IMR-90 (cell line): ENCODE measurements around the gene DCUN1D2. TPM values are rescaled to one million over a fixed set of nuclear protein-coding genes. Genes with fewer than 3 reads are reported as not detected.

Experiments used
- ATAC-seq: fragments of 200-7000 bp; cut with Tn5 transposase; 2 replicates; pipeline ENCODE4 v1.9.1; 2020; ENCODE audit warnings: low read depth, mild to moderate bottlenecking, moderate library complexity
- BruUV-seq: library from RNA; stranded (reverse); fragments of 400-500 nt; replicated peaks from 2 replicates; lab custom pipeline; 2021; lab: Mats Ljungman, UMichigan
- CTCF ChIA-PET: fragments of 300-600 bp; formaldehyde crosslinking; extraction: SDS; loops from one replicate; lab custom pipeline; 2021; ENCODE audit warnings: antibody characterized with exemption; lab: Yijun Ruan, JAX
- POLR2A ChIA-PET: fragments of 300-600 bp; sonication (Branson Sonifier 250); formaldehyde crosslinking; loops from one replicate; lab custom pipeline; 2022; ENCODE audit warnings: antibody characterized with exemption; ENCODE audit not compliant: unreplicated experiment; lab: Charles Lee
- DNase-seq: peaks from one replicate; pipeline ENCODE4 v3.0.0; 2013
- H2AFZ ChIP-seq: replicated peaks from 2 replicates; pipeline ENCODE3; 2013; ENCODE audit warnings: low read length, mild to moderate bottlenecking; ENCODE audit not compliant: poor library complexity
- H2AK5ac ChIP-seq: 2 replicates; pipeline ENCODE4 v1.6.1; 2013; ENCODE audit warnings: low read depth, low read length, inconsistent platforms
- H2AK9ac ChIP-seq: replicated peaks from 2 replicates; pipeline ENCODE3; 2013; ENCODE audit warnings: mild to moderate bottlenecking, low read depth, low read length, moderate library complexity; ENCODE audit not compliant: poor library complexity
- H2BK120ac ChIP-seq: 2 replicates; pipeline ENCODE4 v1.6.1; 2013; ENCODE audit warnings: low read depth, low read length, inconsistent platforms
- H2BK15ac ChIP-seq: 3 replicates; pipeline ENCODE4 v1.6.1; 2013; ENCODE audit warnings: low read depth, low read length, inconsistent platforms
- H2BK20ac ChIP-seq: 2 replicates; pipeline ENCODE4 v1.6.1; 2013; ENCODE audit warnings: low read depth, mild to moderate bottlenecking, inconsistent platforms, low read length, moderate library complexity
- H2BK5ac ChIP-seq: 2 replicates; pipeline ENCODE4 v1.6.1; 2013; ENCODE audit warnings: mild to moderate bottlenecking, low read depth, low read length, inconsistent platforms; ENCODE audit not compliant: poor library complexity, severe bottlenecking
- H3K14ac ChIP-seq: replicated peaks from 2 replicates; pipeline ENCODE4 v1.6.1; 2013; ENCODE audit warnings: low read depth, low read length, inconsistent platforms
- H3K18ac ChIP-seq: 2 replicates; pipeline ENCODE4 v1.6.1; 2013; ENCODE audit warnings: low read depth, low read length, control low read depth
- H3K23ac ChIP-seq: 2 replicates; pipeline ENCODE4 v1.6.1; 2013; ENCODE audit warnings: low read depth, low read length, inconsistent platforms
- H3K27ac ChIP-seq: 2 replicates; pipeline ENCODE4 v1.5.1; 2013; ENCODE audit warnings: mild to moderate bottlenecking, control low read depth, low read length; ENCODE audit not compliant: insufficient read depth
- H3K27me3 ChIP-seq: 2 replicates; pipeline ENCODE4 v1.6.1; 2013; ENCODE audit warnings: low read length; ENCODE audit not compliant: control insufficient read depth, insufficient read depth
- H3K36me3 ChIP-seq: 2 replicates; pipeline ENCODE4 v1.6.1; 2013; ENCODE audit warnings: low read length, mixed read lengths; ENCODE audit not compliant: control insufficient read depth, insufficient read depth
- H3K4ac ChIP-seq: 2 replicates; pipeline ENCODE4 v1.6.1; 2013; ENCODE audit warnings: low read depth, low read length, inconsistent platforms
- H3K4me1 ChIP-seq: 2 replicates; pipeline ENCODE4 v1.6.1; 2013; ENCODE audit warnings: low read length, mixed read lengths; ENCODE audit not compliant: control insufficient read depth, insufficient read depth
- H3K4me2 ChIP-seq: 2 replicates; pipeline ENCODE4 v1.6.1; 2013; ENCODE audit warnings: low read depth, mild to moderate bottlenecking, control low read depth, low read length, moderate library complexity
- H3K4me3 ChIP-seq: 2 replicates; pipeline ENCODE4 v1.5.1; 2013; ENCODE audit warnings: low read depth, mild to moderate bottlenecking, control low read depth, low read length, moderate library complexity; ENCODE audit not compliant: insufficient read depth
- H3K56ac ChIP-seq: 2 replicates; pipeline ENCODE4 v1.6.1; 2013; ENCODE audit warnings: low read length, inconsistent platforms; ENCODE audit not compliant: insufficient read depth; ENCODE audit errors: extremely low read depth
- H3K79me1 ChIP-seq, 2 experiments: 2 replicates each; pipeline ENCODE4 v1.6.1; 2013; ENCODE audit warnings: low read length in 2 of 2, inconsistent platforms in 1 of 2, low read depth in 1 of 2
- H3K9ac ChIP-seq: 2 replicates; pipeline ENCODE4 v1.6.1; 2013; ENCODE audit warnings: low read depth, low read length, control low read depth
- H3K9me1 ChIP-seq: 2 replicates; pipeline ENCODE4 v1.6.1; 2013; ENCODE audit warnings: low read length, inconsistent platforms; ENCODE audit not compliant: insufficient read depth
- H3K9me3 ChIP-seq: 2 replicates; pipeline ENCODE4 v1.6.1; 2013; ENCODE audit warnings: low read length; ENCODE audit not compliant: control insufficient read depth, insufficient read depth
- H4K20me1 ChIP-seq: 2 replicates; pipeline ENCODE4 v1.6.1; 2013; ENCODE audit warnings: low read length, inconsistent platforms; ENCODE audit not compliant: insufficient read depth
- H4K5ac ChIP-seq: 2 replicates; pipeline ENCODE4 v1.6.1; 2013; ENCODE audit warnings: mild to moderate bottlenecking, low read depth, low read length, control low read depth
- H4K8ac ChIP-seq, 2 experiments: 2 replicates each; pipeline ENCODE4 v1.6.1; 2013; ENCODE audit warnings: low read depth in 2 of 2, low read length in 2 of 2, control low read depth in 1 of 2, inconsistent platforms in 1 of 2
- H4K91ac ChIP-seq: 2 replicates; pipeline ENCODE4 v1.6.1; 2013; ENCODE audit warnings: low read depth, low read length, inconsistent platforms; ENCODE audit not compliant: insufficient read depth
- FOS ChIP-seq: fragments of 150-350 bp; IDR thresholded peaks from 2 replicates; pipeline ENCODE4 v1.6.1; 2016; ENCODE audit warnings: low read depth, low read length
- MXI1 ChIP-seq: IDR thresholded peaks from 2 replicates; pipeline ENCODE4 v1.6.1; 2012; ENCODE audit warnings: low read depth, mild to moderate bottlenecking, low read length, moderate library complexity, borderline replicate concordance
- NFE2L2 ChIP-seq: fragments of 150-350 bp; IDR thresholded peaks from 2 replicates; pipeline ENCODE4 v1.6.1; 2016; ENCODE audit warnings: low read depth, mild to moderate bottlenecking, low read length
- RFX5 ChIP-seq: IDR thresholded peaks from 2 replicates; pipeline ENCODE4 v1.8.0; 2012; ENCODE audit warnings: low read depth, mild to moderate bottlenecking, low read length, moderate library complexity
- WGBS, 2 experiments: methylation state at CpG; one replicate each; pipeline versions ENCODE4 v1.1.5 to v1.1.7; 2013; ENCODE audit warnings: missing lambda C conversion rate in 2 of 2; ENCODE audit not compliant: insufficient read length in 1 of 2; ENCODE audit errors: extremely low coverage in 2 of 2; 5-methylcytosine and 5-hydroxymethylcytosine counted together
- dilution Hi-C: fragments of 300-500 bp; cut with HindIII; formaldehyde crosslinking; loops from one replicate; pipeline ENCODE4 v1.14.3; 2018; ENCODE audit warnings: low sequenced_read_pairs; ENCODE audit not compliant: unreplicated experiment
- in situ Hi-C: fragments of 300-500 bp; cut with MboI; formaldehyde crosslinking; loops from 3 replicates; pipeline ENCODE4 v1.14.3; 2019; ENCODE audit warnings: low sequenced_read_pairs, inconsistent platforms, mixed read lengths
- intact Hi-C: fragments of 100-400 bp; cut with micrococcal nuclease; formaldehyde crosslinking; loops from 2 replicates; pipeline ENCODE4 v1.10.0; 2022
- polyA plus RNA-seq, 3 experiments: library from polyadenylated mRNA; depleted of rRNA; stranded (reverse); fragments of >200 nt; gene quantifications; 2 replicates each; pipeline ENCODE4 v1.2.3, GENCODE V29; 2012; ENCODE audit warnings: low replicate concordance in 1 of 3
- total RNA-seq: library from RNA; depleted of rRNA; stranded (reverse); fragments of >200 nt; gene quantifications from 2 replicates; pipeline ENCODE4 v1.2.3, GENCODE V29; 2012
- TF ChIP-seq, protein P1 (sequence below): conservative IDR thresholded peaks from 2 replicates; pipeline ENCODE4 v1.5.1; 2012; ENCODE audit warnings: mild to moderate bottlenecking, low read depth, low read length, improper control_type of control experiment
- TF ChIP-seq, protein P2 (sequence below): fragments of 150-350 bp; IDR thresholded peaks from 2 replicates; pipeline ENCODE4 v1.6.1; 2016; ENCODE audit warnings: low read depth, mild to moderate bottlenecking, low read length, moderate library complexity, borderline replicate concordance

The DCUN1D2 gene
- total and polyA plus RNA-seq, 2 of the 4 experiments (the other 2 are of a cell fraction): 8.1 to 11.5 TPM

DNA sequence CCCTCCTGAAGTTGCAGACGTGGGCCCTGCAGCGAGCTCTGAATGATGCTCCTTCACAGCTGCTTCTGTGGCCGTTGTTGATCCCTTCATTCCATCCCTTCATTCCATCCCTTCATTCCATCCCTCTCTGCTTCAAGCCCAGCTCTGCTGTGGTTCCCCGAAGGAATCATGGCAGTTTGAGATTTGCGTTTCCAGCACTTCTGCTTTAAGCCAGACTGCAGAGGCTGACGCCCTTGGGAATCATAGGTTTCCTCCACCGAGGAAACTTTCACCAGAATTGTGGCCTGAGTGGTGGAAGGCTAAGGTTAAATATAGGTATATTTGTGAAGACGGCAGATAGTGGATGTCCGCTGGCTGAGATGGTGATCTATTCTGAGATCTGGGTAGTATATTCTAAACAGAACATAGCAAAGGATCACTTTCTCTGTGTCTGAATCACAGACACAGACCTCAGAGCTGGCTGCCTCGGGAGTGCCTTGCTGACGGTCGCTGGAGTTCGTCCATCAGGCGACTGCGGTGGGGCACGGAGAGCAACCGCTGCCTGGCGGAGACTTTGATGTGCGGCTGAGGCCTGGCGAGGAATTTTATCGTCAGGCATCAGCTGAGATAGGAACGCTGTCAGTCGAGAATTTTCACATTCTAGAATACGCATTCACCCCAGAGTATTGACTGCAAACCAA lies 42.8 kb upstream of the DCUN1D2 start:
- Histone ChIP-seq H2BK15ac (no peak overlapping the region), H3K14ac (peak overlapping the region; percentile 71; the same call in 1 of the 2 replicates), H4K20me1 (peaks cover 23% of the 10 kb centered on the region), H3K4ac (0 out of 2 replicates have a peak overlapping the region, but pooled peaks have one; percentile 45), H2AK9ac (peak overlapping the region; percentile 62), H3K79me1 (peaks cover 15 to 47% of the 10 kb centered on the region in 2 experiments), H3K36me3 (peaks cover 48% of the 10 kb centered on the region), H2BK20ac (no peak overlapping the region), H3K9me3 (no peaks in the 10 kb centered on the region), H3K4me1 (peaks cover 8% of the 10 kb centered on the region), H2BK120ac (no peak overlapping the region), H3K56ac (no peak overlapping the region), H4K91ac (no peak overlapping the region), H3K4me2 (0 out of 2 replicates have a peak overlapping the region, but pooled peaks have one; percentile 2), H3K9me1 (peaks cover 20% of the 10 kb centered on the region), H3K23ac (peak overlapping the region; percentile 87; the same call in 1 of the 2 replicates), H3K27me3 (no peaks in the 10 kb centered on the region), H4K8ac (peak overlapping the region in 1 of 2 experiments; percentile 69; a peak in 2 of 4 replicates), H2AK5ac (no peak overlapping the region), H3K4me3 (no peak overlapping the region), H2AFZ (peak overlapping the region; percentile 53), H2BK5ac (peak overlapping the region; percentile 38), H4K5ac (no peak overlapping the region), H3K18ac (no peak overlapping the region), H3K27ac (peak overlapping the region; percentile 17; the same call in 1 of the 2 replicates), H3K9ac (no peak overlapping the region)
- BruUV-seq: no TSS peak
- DNase-seq: peak; percentile 65
- in situ Hi-C loops: no loop called here
- peak; percentile 70 for ATAC-seq
- dilution Hi-C loops: no loop called here
- ChIA-PET CTCF (no interaction called here), POLR2A (no interaction called here)
- TF ChIP-seq, protein P1, sequence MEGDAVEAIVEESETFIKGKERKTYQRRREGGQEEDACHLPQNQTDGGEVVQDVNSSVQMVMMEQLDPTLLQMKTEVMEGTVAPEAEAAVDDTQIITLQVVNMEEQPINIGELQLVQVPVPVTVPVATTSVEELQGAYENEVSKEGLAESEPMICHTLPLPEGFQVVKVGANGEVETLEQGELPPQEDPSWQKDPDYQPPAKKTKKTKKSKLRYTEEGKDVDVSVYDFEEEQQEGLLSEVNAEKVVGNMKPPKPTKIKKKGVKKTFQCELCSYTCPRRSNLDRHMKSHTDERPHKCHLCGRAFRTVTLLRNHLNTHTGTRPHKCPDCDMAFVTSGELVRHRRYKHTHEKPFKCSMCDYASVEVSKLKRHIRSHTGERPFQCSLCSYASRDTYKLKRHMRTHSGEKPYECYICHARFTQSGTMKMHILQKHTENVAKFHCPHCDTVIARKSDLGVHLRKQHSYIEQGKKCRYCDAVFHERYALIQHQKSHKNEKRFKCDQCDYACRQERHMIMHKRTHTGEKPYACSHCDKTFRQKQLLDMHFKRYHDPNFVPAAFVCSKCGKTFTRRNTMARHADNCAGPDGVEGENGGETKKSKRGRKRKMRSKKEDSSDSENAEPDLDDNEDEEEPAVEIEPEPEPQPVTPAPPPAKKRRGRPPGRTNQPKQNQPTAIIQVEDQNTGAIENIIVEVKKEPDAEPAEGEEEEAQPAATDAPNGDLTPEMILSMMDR: no peak
- no peak for TF ChIP-seq NFE2L2
- no peak for TF ChIP-seq FOS
- no peak for TF ChIP-seq RFX5
- TF ChIP-seq, protein P2, sequence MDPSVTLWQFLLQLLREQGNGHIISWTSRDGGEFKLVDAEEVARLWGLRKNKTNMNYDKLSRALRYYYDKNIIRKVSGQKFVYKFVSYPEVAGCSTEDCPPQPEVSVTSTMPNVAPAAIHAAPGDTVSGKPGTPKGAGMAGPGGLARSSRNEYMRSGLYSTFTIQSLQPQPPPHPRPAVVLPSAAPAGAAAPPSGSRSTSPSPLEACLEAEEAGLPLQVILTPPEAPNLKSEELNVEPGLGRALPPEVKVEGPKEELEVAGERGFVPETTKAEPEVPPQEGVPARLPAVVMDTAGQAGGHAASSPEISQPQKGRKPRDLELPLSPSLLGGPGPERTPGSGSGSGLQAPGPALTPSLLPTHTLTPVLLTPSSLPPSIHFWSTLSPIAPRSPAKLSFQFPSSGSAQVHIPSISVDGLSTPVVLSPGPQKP: no peak
- no peak for TF ChIP-seq MXI1
- intact Hi-C loops: no loop called here
- 30% methylated on average over 11 of the region's 24 CpGs; no CpG with 5 or more reads in 1 of the 2 experiments for WGBS, 2 experiments
